Cardiac muscle cell (in vitro differentiated cells and primary cell): Measurements from ENCODE around the gene TEX261. TPM values are rescaled to one million over a fixed set of nuclear protein-coding genes. Genes with fewer than 3 reads are reported as not detected.
"Not testable (repeated sequence)": the region's sequence is repeated elsewhere in the genome, so short reads cannot be mapped to it uniquely, and the experiment has no call there.

ENCODE experiments used
- DNase-seq, 2 donors: peaks; one replicate each; pipeline versions ENCODE4 v3.0.0 to v3.0.0-alpha.2; 2010 to 2017; ENCODE audit warnings: low read depth in 1 of 2, low spot score in 1 of 2
- H3K27ac ChIP-seq: fragments of 200-600 bp; sonication (generic); 2 replicates; pipeline ENCODE4 v1.5.1; 2016
- H3K27me3 ChIP-seq: fragments of 200-600 bp; sonication (generic); 2 replicates; pipeline ENCODE4 v1.6.0; 2016; ENCODE audit warnings: control low read depth
- H3K36me3 ChIP-seq: fragments of 200-600 bp; sonication (generic); 2 replicates; pipeline ENCODE4 v1.5.1; 2016; ENCODE audit warnings: control low read depth
- H3K4me1 ChIP-seq: fragments of 200-600 bp; sonication (generic); 2 replicates; pipeline ENCODE4 v1.8.1; 2017; ENCODE audit warnings: low read depth, mild to moderate bottlenecking, mixed run types
- H3K4me3 ChIP-seq: fragments of 200-600 bp; sonication (generic); 2 replicates; pipeline ENCODE4 v1.5.1; 2016; ENCODE audit warnings: mild to moderate bottlenecking
- H3K9me3 ChIP-seq: fragments of 200-600 bp; sonication (generic); 2 replicates; pipeline ENCODE4 v1.5.1; 2017; ENCODE audit warnings: low read depth, mild to moderate bottlenecking, control low read depth
- CTCF ChIP-seq: IDR thresholded peaks from 2 replicates; pipeline ENCODE4 v1.5.1; 2012; ENCODE audit warnings: low read depth, mild to moderate bottlenecking, low read length
- polyA plus RNA-seq: library from polyadenylated mRNA; unstranded; fragments of >200 nt; fragmentation: Nextera tagmentation; extraction: Ambion mirVana; gene quantifications from 2 replicates; pipeline ENCODE4 v1.2.1, GENCODE V29; 2016
- total RNA-seq: library from RNA; depleted of rRNA; stranded (reverse); fragments of >200 nt; gene quantifications from 2 replicates; pipeline ENCODE4 v1.2.3, GENCODE V29; 2016

The TEX261 gene
- total RNA-seq (13.9 and 19.8 TPM in 2 replicates), polyA plus RNA-seq (22.3 and 31.5 TPM in 2 replicates)

GRCh38 chr2:70994699-70995425, at the start of gene TEX261:
TSS of gene TEX261 (minus strand) at chr2:70994873. CDS start at chr2:70994757, 116 bp downstream.
- TF ChIP-seq CTCF: peak; percentile 67
- Histone ChIP-seq H3K4me3 (peak within 1 kb of the TSS; percentile 78), H3K36me3 (peaks cover 4% of the 10 kb centered on the region), H3K9me3 (no peaks in the 10 kb centered on the region), H3K27ac (peak within 1 kb of the TSS; percentile 20), H3K4me1 (peaks cover 12% of the 10 kb centered on the region), H3K27me3 (no peaks in the 10 kb centered on the region)
- peak; percentile 89 to 94 for DNase-seq

- Histone ChIP-seq H3K36me3 (no peaks in the 10 kb centered on the region), H3K4me1 (no peaks in the 10 kb centered on the region), H3K4me3 (no peak overlapping the region), H3K27ac (no peak overlapping the region), H3K9me3 (no peaks in the 10 kb centered on the region), H3K27me3 (peaks cover 22% of the 10 kb centered on the region)
- TF ChIP-seq CTCF: no peak
- no peak for DNase-seq
These were observed 49.1 kb upstream of the TEX261 start for GRCh38 chr2:71043531-71044407.

GRCh38 chr2:71042287-71042686, 47.6 kb upstream of the TEX261 start:
- DNase-seq: no peak
- no peak for TF ChIP-seq CTCF
- peaks cover 22% of the 10 kb centered on the region for H3K27me3 ChIP-seq
- no peaks in the 10 kb centered on the region for H3K9me3 ChIP-seq
- H3K27ac ChIP-seq: no peak overlapping the region
- no peaks in the 10 kb centered on the region for H3K36me3 ChIP-seq
- H3K4me3 ChIP-seq: no peak overlapping the region
- no peaks in the 10 kb centered on the region for H3K4me1 ChIP-seq

GRCh38 chr2:71036296-71036695, 41.6 kb upstream of the TEX261 start:
- H3K27me3 ChIP-seq, H3K36me3 ChIP-seq, H3K27ac ChIP-seq, H3K4me3 ChIP-seq, H3K4me1 ChIP-seq, H3K9me3 ChIP-seq, DNase-seq: not testable (repeated sequence)

GRCh38 chr2:71023553-71024243, 29.0 kb upstream of the TEX261 start:
- not testable (repeated sequence) for DNase-seq, H3K36me3 ChIP-seq, H3K9me3 ChIP-seq, H3K4me3 ChIP-seq, H3K4me1 ChIP-seq, H3K27ac ChIP-seq
- peaks cover 15% of the 10 kb centered on the region for H3K27me3 ChIP-seq

- not testable (repeated sequence) for H3K27ac ChIP-seq, H3K9me3 ChIP-seq, H3K4me3 ChIP-seq, H3K4me1 ChIP-seq, DNase-seq, H3K36me3 ChIP-seq
- H3K27me3 ChIP-seq: peaks cover 11% of the 10 kb centered on the region
These were observed 26.7 kb upstream of the TEX261 start for GRCh38 chr2:71021394-71021793.

- not testable (repeated sequence) for H3K36me3 ChIP-seq, H3K4me1 ChIP-seq, H3K9me3 ChIP-seq, H3K27ac ChIP-seq, H3K27me3 ChIP-seq, DNase-seq, H3K4me3 ChIP-seq
These were observed 25.3 kb upstream of the TEX261 start for GRCh38 chr2:71019989-71020388.
